GM12878 (cell line): ENCODE results near the gene DENND4C. TPM values are rescaled to one million over a fixed set of nuclear protein-coding genes. Genes with fewer than 3 reads are reported as not detected.

Experiments used
- ATAC-seq: fragments of 200-7000 bp; cut with Tn5 transposase; 3 replicates; pipeline ENCODE4 v1.9.1; 2020; ENCODE audit warnings: mild to moderate bottlenecking, moderate library complexity
- BruUV-seq: library from RNA; stranded (reverse); fragments of 400-500 nt; replicated peaks from 2 replicates; lab custom pipeline; 2021; lab: Mats Ljungman, UMichigan
- CTCF ChIA-PET: fragments of 300-600 bp; sonication (Branson Sonifier 250); formaldehyde crosslinking; extraction: SDS; loops from one replicate; lab custom pipeline; 2021; ENCODE audit warnings: inconsistent platforms; lab: Yijun Ruan, JAX
- POLR2A ChIA-PET: fragments of 350-600 bp; formaldehyde crosslinking; extraction: SDS; loops from one replicate; lab custom pipeline; 2021; ENCODE audit warnings: inconsistent platforms; lab: Charles Lee
- RAD21 ChIA-PET: fragments of 300-600 bp; sonication (Branson Sonifier 250); formaldehyde crosslinking; loops from one replicate; lab custom pipeline; 2023; ENCODE audit warnings: antibody characterized with exemption; ENCODE audit not compliant: unreplicated experiment; lab: Charles Lee
- SMC1A ChIA-PET: fragments of 300-600 bp; sonication (Branson Sonifier 250); formaldehyde crosslinking; loops from one replicate; lab custom pipeline; 2023; ENCODE audit not compliant: unreplicated experiment, uncharacterized antibody; lab: Charles Lee
- DNase-seq: peaks from one replicate; pipeline ENCODE4 v3.0.0-alpha.2; 2011; ENCODE audit warnings: low read depth, low spot score
- FAIRE-seq: peaks from 3 replicates; lab custom pipeline; 2011; peaks lifted over from hg19 to GRCh38; lab: Jason Lieb, UNC
- H2AFZ ChIP-seq: 2 replicates; pipeline ENCODE4 v1.6.0; 2011; ENCODE audit warnings: low read depth, low read length, control low read depth; ENCODE audit not compliant: control insufficient read depth
- H3K27ac ChIP-seq: 2 replicates; pipeline ENCODE4 v1.5.1; 2011; ENCODE audit warnings: control low read depth; ENCODE audit not compliant: control insufficient read depth, insufficient read depth
- H3K27me3 ChIP-seq, 2 experiments: replicated peaks in 1 of 2; 2 replicates each; pipeline versions ENCODE4 v1.6.0 to v1.6.1; 2011; ENCODE audit warnings: low read length in 1 of 2; ENCODE audit not compliant: control insufficient read depth in 2 of 2, insufficient read depth in 2 of 2
- H3K36me3 ChIP-seq, 2 experiments: 2 replicates each; pipeline ENCODE4 v1.5.1; 2011; ENCODE audit warnings: low read length in 1 of 2; ENCODE audit not compliant: control insufficient read depth in 2 of 2, insufficient read depth in 2 of 2
- H3K4me1 ChIP-seq: 2 replicates; pipeline ENCODE4 v1.6.1; 2011; ENCODE audit warnings: mild to moderate bottlenecking, low read length, moderate library complexity, mixed read lengths; ENCODE audit not compliant: control insufficient read depth, insufficient read depth
- H3K4me2 ChIP-seq: 2 replicates; pipeline ENCODE4 v1.6.0; 2011; ENCODE audit warnings: control low read depth; ENCODE audit not compliant: control insufficient read depth, insufficient read depth
- H3K4me3 ChIP-seq: fragments of 200-600 bp; sonication (generic); 2 replicates; pipeline ENCODE4 v1.5.1; 2016
- H3K79me2 ChIP-seq: 2 replicates; pipeline ENCODE4 v1.6.0; 2011; ENCODE audit warnings: low read length; ENCODE audit not compliant: control insufficient read depth, insufficient read depth
- H3K9ac ChIP-seq: 2 replicates; pipeline ENCODE4 v1.8.0; 2011; ENCODE audit warnings: low read length, control low read depth, mixed read lengths; ENCODE audit not compliant: control insufficient read depth, insufficient read depth
- H3K9me3 ChIP-seq: replicated peaks from 3 replicates; pipeline ENCODE4 v1.5.1; 2011; ENCODE audit warnings: mild to moderate bottlenecking, low read length; ENCODE audit not compliant: control insufficient read depth, insufficient read depth
- H4K20me1 ChIP-seq: 2 replicates; pipeline ENCODE4 v1.6.0; 2011; ENCODE audit not compliant: control insufficient read depth, insufficient read depth
- BCLAF1 ChIP-seq: fragments of 450-650 bp; IDR thresholded peaks from 2 replicates; pipeline ENCODE4 v1.6.1; 2017; ENCODE audit warnings: antibody characterized with exemption, mild to moderate bottlenecking, moderate library complexity
- CHD1 ChIP-seq: IDR thresholded peaks from 2 replicates; pipeline ENCODE4 v1.6.1; 2012; ENCODE audit warnings: low read depth, low read length, improper control_type of control experiment
- CREM ChIP-seq: IDR thresholded peaks from 2 replicates; pipeline ENCODE4 v1.6.1; 2014; ENCODE audit warnings: antibody characterized with exemption, low read depth
- IRF4 ChIP-seq: IDR thresholded peaks from 2 replicates; pipeline ENCODE4 v1.6.1; 2011; ENCODE audit warnings: low read depth, low read length
- KAT2A ChIP-seq: conservative IDR thresholded peaks from 2 replicates; pipeline ENCODE4 v1.6.1; 2011; ENCODE audit warnings: low read depth, low read length; ENCODE audit not compliant: control insufficient read depth
- KDM1A ChIP-seq: fragments of 200-600 bp; sonication (generic); IDR thresholded peaks from 2 replicates; pipeline ENCODE4 v1.6.1; 2016; ENCODE audit warnings: borderline replicate concordance
- POLR2AphosphoS2 ChIP-seq: IDR thresholded peaks from 2 replicates; pipeline ENCODE4 v1.6.1; 2011; ENCODE audit warnings: low read depth, mild to moderate bottlenecking, low read length, improper control_type of control experiment, moderate library complexity
- SP1 ChIP-seq: IDR thresholded peaks from one replicate; pipeline ENCODE4 v1.6.1; 2011; ENCODE audit warnings: low read depth, low read length
- WGBS: methylation state at CpG from one replicate; pipeline ENCODE4 v1.1.6; 2016; ENCODE audit warnings: low lambda C conversion rate; ENCODE audit not compliant: insufficient replicate concordance, insufficient coverage; ENCODE audit errors: missing lambda C conversion rate; 5-methylcytosine and 5-hydroxymethylcytosine counted together
- in situ Hi-C: fragments of 300-500 bp; cut with MboI; formaldehyde crosslinking; loops from 9 replicates; pipeline ENCODE4 v1.14.3; 2018; ENCODE audit warnings: mixed read lengths
- intact Hi-C: fragments of 100-400 bp; cut with micrococcal nuclease; formaldehyde crosslinking; loops from one replicate; pipeline ENCODE4 v1.14.2; 2022; ENCODE audit not compliant: unreplicated experiment
- polyA plus RNA-seq, 11 experiments: library from polyadenylated mRNA; depleted of rRNA in 4 of 11; unstranded in 6 of 11; stranded (reverse) in 5 of 11; fragments of >200 nt; fragmentation: Nextera tagmentation in 4 of 11; fragmentation: Illumina TruSeq in 1 of 11; extraction: Ambion mirVana in 4 of 11; extraction: Trizol in 1 of 11; gene quantifications; 1 replicate in 1 of 11; 2 replicates in 10 of 11; pipeline versions ENCODE4 v1.2.1 to v1.2.3, GENCODE V29; 2011 to 2016; ENCODE audit warnings: inconsistent platforms in 2 of 11, missing spikeins in 2 of 11, low read depth in 1 of 11
- total RNA-seq, 4 experiments: library from RNA; depleted of rRNA in 3 of 4; stranded (reverse); fragments of >200 nt in 3 of 4; fragmentation: Illumina TruSeq in 1 of 4; extraction: Trizol in 1 of 4; gene quantifications; 2 replicates each; pipeline versions ENCODE4 v1.2.1 to v1.2.3, GENCODE V29; 2013 to 2021

The DENND4C gene
- total and polyA plus RNA-seq, 10 of the 15 experiments (the other 5 are each of a cell fraction or from before 2014, with no cell fraction given): 8.2 to 49.3 (median 24.7) TPM

DNA sequence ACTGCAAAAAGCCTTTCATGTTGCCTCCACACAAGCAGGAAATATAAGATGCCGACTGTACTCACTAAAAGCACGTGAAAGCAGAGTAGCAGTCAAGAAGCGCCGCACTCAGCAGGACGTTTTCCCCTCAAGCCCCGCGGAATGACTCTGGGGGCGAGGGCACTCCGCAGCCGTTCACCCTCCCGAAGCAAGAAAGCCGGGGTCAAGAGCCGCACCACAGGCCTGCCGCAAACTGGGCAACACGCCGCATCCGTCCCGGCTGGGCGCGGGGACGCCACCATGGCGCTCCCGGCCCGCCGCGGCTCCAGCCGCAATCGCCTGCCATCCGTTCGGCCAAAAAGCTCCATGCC lies 149.2 kb downstream of the DENND4C start (continued):
- TF ChIP-seq BCLAF1 (no peak), SP1 (no peak), CREM (no peak), KDM1A (no peak), IRF4 (no peak), CHD1 (no peak), KAT2A (no peak)
- TF ChIP-seq, all 136 proteins: peak for 0

DNA sequence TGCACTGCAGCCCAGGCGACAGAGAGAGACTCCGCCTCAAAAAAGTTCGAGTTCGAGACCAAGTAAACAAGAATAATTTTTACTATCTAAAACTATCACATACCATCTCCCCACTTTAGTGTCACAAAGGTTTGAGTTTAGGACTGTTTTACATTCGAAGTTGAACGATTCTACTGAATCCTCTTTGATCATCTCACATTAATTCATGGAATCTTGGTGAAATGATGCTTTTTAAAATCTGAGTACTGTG lies 150.3 kb downstream of the DENND4C start:
- H3K27me3 ChIP-seq: no peaks in the 10 kb centered on the region
- peak overlapping the region; percentile 88 for H3K27ac ChIP-seq
- ChIA-PET SMC1A (no interaction called here), RAD21 (interaction anchor here (1.0 to 1.3 kb wide), 3 partner anchors 61 to 284 kb away, joined by 3 to 5 read pairs (median 3); no protein-coding TSS in a partner anchor), CTCF (no interaction called here), POLR2A (interaction anchor here (0.5 to 1.5 kb wide), 4 partner anchors 74 to 336 kb away, joined by 3 to 5 read pairs (median 4); partner anchors contain the start of gene RRAGA)
- in situ Hi-C loops (no loop called here), intact Hi-C loops (loop anchor here (1.0 to 5.0 kb wide), 3 partner anchors 28 to 333 kb away; partner anchors contain the start of gene RRAGA)
- 19% methylated on average over 6 of the region's 6 CpGs for WGBS
- no peaks in the 10 kb centered on the region for H4K20me1 ChIP-seq
- peaks cover 5 to 22% of the 10 kb centered on the region in 2 experiments for H3K36me3 ChIP-seq
- H3K9me3 ChIP-seq: no peaks in the 10 kb centered on the region
- DNase-seq (no peak), ATAC-seq (no peak), FAIRE-seq (no peak)
- peak overlapping the region; percentile 86 for H2AFZ ChIP-seq
- H3K4me3 ChIP-seq: peak overlapping the region; percentile 84
- H3K4me2 ChIP-seq: peak overlapping the region; percentile 85
- peak overlapping the region; percentile 97 for H3K9ac ChIP-seq
- peaks cover 47% of the 10 kb centered on the region for H3K79me2 ChIP-seq
- TF ChIP-seq POLR2AphosphoS2: no peak
- peaks cover 5% of the 10 kb centered on the region for H3K4me1 ChIP-seq
- BruUV-seq: TSS peak; percentile 79
